ENCODE data around the gene RIPOR3. TPM values are rescaled to one million over a fixed set of nuclear protein-coding genes. Genes with fewer than 3 reads are reported as not detected.
A peak's percentile ranks its signal among the peaks of the same experiment; 100 is the strongest.

RIPOR3 gene
- total RNA-seq, 1 donor from 2014 or later = 5.1 TPM

- Mint-ChIP-seq H3K27ac (no peak overlapping the region), H3K9me3 (no peaks in the 10 kb centered on the region), H3K27me3 (peaks cover 3% of the 10 kb centered on the region), H3K4me1 (ENCODE audit: unreplicated experiment) (peaks cover 31% of the 10 kb centered on the region), H3K4me3 (no peak overlapping the region), H3K36me3 (no peaks in the 10 kb centered on the region)
- no peak for DNase-seq (ENCODE audit: extremely low spot score, unreplicated experiment)
- no peak for TF ChIP-seq CTCF (conservative IDR thresholded peaks at IDR 0.05)
These were observed 15.5 kb downstream of the RIPOR3 start for GRCh38 chr20:50675671-50676376.

- peaks cover 3% of the 10 kb centered on the region for H3K27me3 Mint-ChIP-seq
- H3K27ac Mint-ChIP-seq = peak overlapping the region; percentile 79
- H3K9me3 Mint-ChIP-seq = no peaks in the 10 kb centered on the region
- no peak for TF ChIP-seq CTCF (conservative IDR thresholded peaks at IDR 0.05)
- H3K36me3 Mint-ChIP-seq = no peaks in the 10 kb centered on the region
- H3K4me1 Mint-ChIP-seq (ENCODE audit: unreplicated experiment) = peaks cover 24% of the 10 kb centered on the region
- no peak for DNase-seq (ENCODE audit: extremely low spot score, unreplicated experiment)
- H3K4me3 Mint-ChIP-seq = no peak overlapping the region
These were observed 17.1 kb downstream of the RIPOR3 start for GRCh38 chr20:50674138-50674825.

GRCh38 chr20:50673466-50674137 lies 17.7 kb downstream of the RIPOR3 start:
- Mint-ChIP-seq H3K9me3 (no peaks in the 10 kb centered on the region), H3K36me3 (no peaks in the 10 kb centered on the region)
- no peak for TF ChIP-seq CTCF (conservative IDR thresholded peaks at IDR 0.05)

GRCh38 chr20:50673146-50673465 lies 18.2 kb downstream of the RIPOR3 start:
- Mint-ChIP-seq H3K27me3 (peaks cover 3% of the 10 kb centered on the region), H3K27ac (peak overlapping the region; percentile 79), H3K4me1 (ENCODE audit: unreplicated experiment) (peaks cover 28% of the 10 kb centered on the region), H3K9me3 (no peaks in the 10 kb centered on the region), H3K36me3 (no peaks in the 10 kb centered on the region), H3K4me3 (no peak overlapping the region)
- no peak for DNase-seq (ENCODE audit: extremely low spot score, unreplicated experiment)
- no peak for TF ChIP-seq CTCF (conservative IDR thresholded peaks at IDR 0.05)

More at GRCh38 chr20:50673466-50674137, 17.7 kb downstream of the RIPOR3 start:
- Mint-ChIP-seq H3K4me3 (peak overlapping the region; percentile 50), H3K27me3 (peaks cover 3% of the 10 kb centered on the region), H3K27ac (peak overlapping the region; percentile 79), H3K4me1 (ENCODE audit: unreplicated experiment) (peaks cover 30% of the 10 kb centered on the region)
- no peak for DNase-seq (ENCODE audit: extremely low spot score, unreplicated experiment)

- H3K9me3 Mint-ChIP-seq = no peaks in the 10 kb centered on the region
- DNase-seq (ENCODE audit: extremely low spot score, unreplicated experiment) = no peak
- H3K27me3 Mint-ChIP-seq = peaks cover 3% of the 10 kb centered on the region
- no peak for TF ChIP-seq CTCF (conservative IDR thresholded peaks at IDR 0.05)
- H3K4me3 Mint-ChIP-seq = no peak overlapping the region
- H3K4me1 Mint-ChIP-seq (ENCODE audit: unreplicated experiment) = peaks cover 34% of the 10 kb centered on the region
- no peaks in the 10 kb centered on the region for H3K36me3 Mint-ChIP-seq
- no peak overlapping the region for H3K27ac Mint-ChIP-seq
These were observed 18.8 kb downstream of the RIPOR3 start for GRCh38 chr20:50672400-50673145.

Data from type B pancreatic cell (in vitro differentiated cells).